Astrocyte (in vitro differentiated cells and primary cell): ENCODE results near the gene RGS19.

ENCODE experiments used
- EZH2 ChIP-seq: IDR thresholded peaks from 2 replicates; pipeline ENCODE4 v1.6.1; 2012; ENCODE audit warnings: mild to moderate bottlenecking, low read length, inconsistent platforms; ENCODE audit not compliant: insufficient read depth
- TF ChIP-seq, protein P1 (sequence below): IDR thresholded peaks from 2 replicates; pipeline ENCODE4 v1.5.1; 2011; ENCODE audit warnings: low read depth, mild to moderate bottlenecking, inconsistent platforms, low read length, moderate library complexity; ENCODE audit not compliant: insufficient read depth

DNA sequence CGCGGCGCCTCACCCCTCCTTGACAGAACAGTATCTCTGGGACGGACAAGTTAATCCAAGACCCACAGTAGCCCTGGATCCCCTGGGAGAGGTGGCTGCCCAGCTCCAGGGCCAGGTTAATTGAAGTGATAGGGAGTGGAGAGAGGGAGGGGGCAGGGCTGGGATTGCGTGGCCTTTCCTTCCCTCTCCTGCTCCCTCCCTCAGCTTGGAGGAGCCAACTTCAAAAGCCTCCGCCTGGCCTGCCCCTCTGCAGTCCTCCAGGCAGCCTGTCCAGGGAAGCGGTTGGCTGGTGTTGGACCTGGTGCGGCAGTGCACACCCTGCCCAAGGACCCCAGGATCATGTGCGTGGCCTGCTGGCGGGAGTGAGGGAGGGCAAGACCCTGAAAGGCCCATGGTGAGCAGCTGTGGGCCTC, 43.4 kb downstream of the RGS19 start, which contains the start of gene C20orf204:
- TF ChIP-seq EZH2: no peak
- TF ChIP-seq, protein P1, sequence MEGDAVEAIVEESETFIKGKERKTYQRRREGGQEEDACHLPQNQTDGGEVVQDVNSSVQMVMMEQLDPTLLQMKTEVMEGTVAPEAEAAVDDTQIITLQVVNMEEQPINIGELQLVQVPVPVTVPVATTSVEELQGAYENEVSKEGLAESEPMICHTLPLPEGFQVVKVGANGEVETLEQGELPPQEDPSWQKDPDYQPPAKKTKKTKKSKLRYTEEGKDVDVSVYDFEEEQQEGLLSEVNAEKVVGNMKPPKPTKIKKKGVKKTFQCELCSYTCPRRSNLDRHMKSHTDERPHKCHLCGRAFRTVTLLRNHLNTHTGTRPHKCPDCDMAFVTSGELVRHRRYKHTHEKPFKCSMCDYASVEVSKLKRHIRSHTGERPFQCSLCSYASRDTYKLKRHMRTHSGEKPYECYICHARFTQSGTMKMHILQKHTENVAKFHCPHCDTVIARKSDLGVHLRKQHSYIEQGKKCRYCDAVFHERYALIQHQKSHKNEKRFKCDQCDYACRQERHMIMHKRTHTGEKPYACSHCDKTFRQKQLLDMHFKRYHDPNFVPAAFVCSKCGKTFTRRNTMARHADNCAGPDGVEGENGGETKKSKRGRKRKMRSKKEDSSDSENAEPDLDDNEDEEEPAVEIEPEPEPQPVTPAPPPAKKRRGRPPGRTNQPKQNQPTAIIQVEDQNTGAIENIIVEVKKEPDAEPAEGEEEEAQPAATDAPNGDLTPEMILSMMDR: no peak
